ENCODE measurements around the gene CGAS.
"Not testable (repeated sequence)": the region's sequence is repeated elsewhere in the genome, so short reads cannot be mapped to it uniquely, and the experiment has no call there.

The CGAS gene

DNA sequence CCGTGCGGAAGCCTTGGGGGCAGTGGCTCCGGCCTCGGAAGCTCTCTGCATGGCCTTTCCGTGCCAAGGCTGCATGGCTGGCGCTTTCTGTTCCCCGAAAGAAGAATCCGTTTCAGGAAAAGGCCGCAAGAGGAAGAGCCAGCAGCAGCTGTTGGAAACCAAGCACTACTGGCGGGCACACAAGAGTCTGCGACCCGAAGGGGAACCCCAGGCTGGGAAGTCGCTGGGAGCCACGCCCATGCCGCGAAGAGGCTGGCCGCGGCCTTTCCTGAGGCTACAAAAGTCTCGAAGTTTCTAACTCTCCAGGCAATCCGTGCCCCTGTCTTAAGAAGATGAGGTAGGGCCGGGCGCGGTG, at the start of gene CGAS:
TSS of gene CGAS (minus strand) at position 191 of the 355 bp plus-strand sequence. CDS start at position 75, 116 bp downstream.
- DNase-seq (ENCODE audit: low read depth in 2 of 2): peak in 1 of 2 experiments; percentile 25

GRCh38 chr6:73497915-73498314, 45.8 kb upstream of the CGAS start:
- DNase-seq (ENCODE audit: low read depth in 2 of 2): no peak

DNA sequence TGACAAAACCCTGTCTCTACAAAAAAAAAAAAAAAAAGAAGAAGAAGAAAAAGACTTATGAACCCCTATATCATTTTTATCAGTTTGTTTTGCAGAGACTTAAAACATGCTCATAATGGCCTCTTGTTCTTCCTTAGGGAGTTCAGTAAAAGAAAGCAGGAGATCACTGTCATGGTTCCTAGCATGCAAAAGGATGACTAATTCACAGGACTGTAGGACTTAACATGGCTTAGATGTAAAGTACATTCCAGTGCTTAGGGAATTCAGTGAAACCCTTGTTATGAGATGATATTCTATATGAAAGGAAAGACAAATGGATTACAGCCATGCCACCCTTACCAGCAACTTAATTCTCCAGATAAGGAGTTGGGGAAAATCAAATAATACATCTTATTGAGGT, 39.3 kb upstream of the CGAS start:
- no peak for DNase-seq (ENCODE audit: low read depth in 2 of 2)

- no peak for DNase-seq (ENCODE audit: low read depth in 2 of 2)
These were observed 35.4 kb upstream of the CGAS start for GRCh38 chr6:73487473-73487872.

DNA sequence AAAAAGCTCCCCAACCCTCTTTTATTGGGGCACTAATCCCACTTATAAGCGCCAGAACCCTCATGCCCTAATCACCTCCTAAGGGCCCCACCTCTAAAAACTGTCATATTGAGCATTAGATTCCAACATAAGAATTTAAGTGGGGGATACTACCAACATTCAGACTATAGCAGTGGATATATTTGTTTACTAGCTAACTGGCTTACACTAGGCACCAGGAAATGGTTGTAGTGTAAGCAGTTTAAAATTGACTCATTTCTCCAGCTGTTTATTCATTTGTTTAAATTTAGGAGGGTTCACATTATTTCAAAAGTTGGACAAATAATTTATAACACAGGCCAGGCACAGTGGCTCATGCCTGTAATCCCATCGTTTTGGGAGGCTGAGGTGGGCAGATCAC, 32.3 kb upstream of the CGAS start:
- DNase-seq (ENCODE audit: low read depth in 2 of 2): no peak

GRCh38 chr6:73481969-73482368, 29.9 kb upstream of the CGAS start:
- DNase-seq (ENCODE audit: low read depth in 2 of 2): no peak

- DNase-seq (ENCODE audit: low read depth in 2 of 2): no peak
These were observed 25.3 kb upstream of the CGAS start for GRCh38 chr6:73477407-73477806.

- DNase-seq (ENCODE audit: low read depth in 2 of 2): no peak
These were observed 24.6 kb upstream of the CGAS start for GRCh38 chr6:73476723-73477122.

GRCh38 chr6:73471686-73472290, 19.7 kb upstream of the CGAS start:
- DNase-seq (ENCODE audit: low read depth in 2 of 2): no peak

- DNase-seq (ENCODE audit: low read depth in 2 of 2): peak; percentile 76 to 79
These were observed 9.6 kb upstream of the CGAS start, which contains the start of gene MTO1 for GRCh38 chr6:73461537-73462350. MTO1 (plus strand) TSS chr6:73461737; CDS start chr6:73461855, 118 bp downstream.

DNA sequence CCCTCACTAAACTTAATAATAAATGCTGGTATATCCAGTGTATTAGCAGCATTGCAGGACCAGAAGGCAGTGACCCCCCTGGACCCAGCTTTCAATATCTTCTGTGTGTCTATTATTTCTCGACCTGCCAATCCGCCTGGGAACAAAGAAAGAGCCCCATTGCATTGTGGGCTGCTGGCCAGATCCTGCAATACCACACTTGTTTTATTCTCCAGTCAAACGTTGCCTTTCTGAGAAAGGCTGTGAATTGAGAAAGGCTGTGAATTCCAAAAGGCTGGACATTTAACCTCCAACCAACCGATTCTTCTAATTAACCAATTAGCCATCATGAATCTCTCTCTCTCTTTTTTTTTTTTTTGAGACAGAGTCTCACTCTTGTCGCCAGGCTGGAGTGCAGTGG, 8.0 kb upstream of the CGAS start:
- no peak for DNase-seq (ENCODE audit: low read depth in 2 of 2)

- not testable (repeated sequence) for DNase-seq (ENCODE audit: low read depth in 2 of 2)
These were observed 7.4 kb upstream of the CGAS start for GRCh38 chr6:73459474-73459873.

- no peak for DNase-seq (ENCODE audit: low read depth in 2 of 2)
These were observed 4.0 kb upstream of the CGAS start for GRCh38 chr6:73455865-73456629.

GRCh38 chr6:73451223-73452106, 632 bp downstream of the CGAS start:
- DNase-seq (ENCODE audit: low read depth in 2 of 2): peak in 1 of 2 experiments; percentile 18

GRCh38 chr6:73443555-73443954, 8.5 kb downstream of the CGAS start:
- DNase-seq (ENCODE audit: low read depth in 2 of 2): no peak

GRCh38 chr6:73435236-73435635, 16.9 kb downstream of the CGAS start:
- no peak for DNase-seq (ENCODE audit: low read depth in 2 of 2)

DNA sequence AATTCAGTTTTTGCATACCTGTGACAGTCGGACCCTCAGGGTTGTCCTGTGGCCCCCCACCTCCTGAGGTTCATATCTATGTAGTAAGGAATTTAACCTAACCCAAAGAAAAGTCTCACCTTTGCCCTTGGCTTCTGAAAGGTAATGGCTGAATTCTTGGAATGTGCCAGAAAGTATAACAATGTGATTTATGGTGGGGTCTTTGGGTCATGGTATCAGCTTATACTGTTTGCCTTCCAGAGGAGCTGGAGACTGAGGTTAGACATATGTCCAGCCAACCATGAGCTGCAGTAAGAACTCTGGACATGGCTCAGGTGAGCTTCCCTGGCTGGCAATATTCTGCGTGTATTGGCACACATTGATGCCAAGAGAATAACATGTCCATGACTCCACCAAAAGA, 30.6 kb downstream of the CGAS start:
- DNase-seq (ENCODE audit: low read depth in 2 of 2): no peak

DNA sequence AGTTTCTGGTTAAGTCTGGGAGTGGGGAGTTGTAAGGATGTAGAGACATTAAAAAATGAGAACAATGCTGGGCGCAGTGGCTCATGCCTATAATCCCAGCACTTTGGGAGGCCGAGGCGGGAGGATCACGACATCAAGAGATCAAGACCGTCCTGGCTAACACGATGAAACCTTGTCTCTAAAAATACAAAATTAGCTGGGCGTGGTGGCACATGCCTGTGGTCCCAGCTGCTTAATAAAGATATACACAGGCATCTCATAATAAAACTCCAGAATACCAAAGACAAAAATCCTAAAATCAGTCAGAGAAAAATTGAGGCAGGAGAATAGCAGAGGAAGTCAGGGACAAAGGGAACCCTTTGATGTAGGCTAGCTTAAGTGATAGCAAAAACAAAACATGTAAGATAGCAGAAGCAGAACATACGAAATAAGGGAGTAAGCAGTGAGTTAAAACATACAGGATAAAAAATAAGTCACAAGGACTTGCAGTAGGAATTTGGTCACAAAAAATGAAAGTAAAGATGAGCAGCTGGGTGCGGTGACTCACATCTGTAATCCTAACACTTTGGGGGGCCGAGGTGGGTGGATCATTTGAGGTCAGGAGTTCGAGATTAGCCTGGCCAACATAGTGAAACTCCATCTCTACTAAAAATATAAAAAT, 33.9 kb downstream of the CGAS start:
- DNase-seq (ENCODE audit: low read depth in 2 of 2): no peak

DNA sequence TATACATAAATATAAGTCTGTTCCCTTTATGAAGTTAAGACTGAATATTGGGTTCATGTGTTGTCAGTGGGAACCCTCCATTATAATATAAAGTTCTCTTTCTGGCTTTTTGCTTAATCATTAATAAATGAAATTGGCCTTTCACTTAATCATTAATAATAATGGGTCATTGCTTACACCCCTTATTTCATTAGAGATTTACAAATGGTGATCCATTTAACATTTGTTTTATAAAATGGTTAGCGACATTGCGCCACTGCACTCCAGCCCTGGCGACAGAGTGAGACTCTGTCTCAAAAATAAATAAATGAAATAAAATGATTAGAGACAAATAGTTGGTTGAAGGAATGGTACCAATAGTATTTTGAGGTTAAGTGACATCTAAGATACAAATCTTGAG, 39.0 kb downstream of the CGAS start:
- DNase-seq (ENCODE audit: low read depth in 2 of 2): no peak

DNA sequence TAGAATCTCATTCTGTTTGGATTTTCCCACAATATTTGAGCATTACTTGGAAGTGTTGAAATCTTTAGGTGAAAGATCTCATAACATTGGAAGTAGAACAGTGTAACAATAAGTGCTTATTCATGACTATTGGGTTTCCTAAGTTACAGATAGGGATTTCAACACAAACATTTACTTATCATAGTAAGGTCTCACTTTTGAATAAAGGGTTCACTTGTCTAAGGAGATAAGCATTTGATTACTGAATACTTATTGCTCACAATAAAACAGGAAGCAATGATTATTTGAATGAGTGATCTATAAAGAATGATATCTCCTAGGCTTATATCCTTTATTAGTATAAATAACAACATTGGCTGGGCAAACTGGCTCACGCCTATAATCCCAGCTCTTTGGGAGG, 42.7 kb downstream of the CGAS start:
- DNase-seq (ENCODE audit: low read depth in 2 of 2): no peak

GRCh38 chr6:73400656-73401055, 51.4 kb downstream of the CGAS start:
- DNase-seq (ENCODE audit: low read depth in 2 of 2): no peak
